Measurements from ENCODE around the gene C8G.

C8G gene

GRCh38 chr9:136944519-136945332, at the start of gene C8G, which contains the start of gene FBXW5:
Gene C8G, plus strand, starts transcription at chr9:136945243. Its CDS starts 78 bp downstream, at chr9:136945321.
Gene FBXW5, minus strand, starts transcription at chr9:136944738. Its CDS starts 655 bp downstream, at chr9:136944083.
- DNase-seq, result peak; percentile 97

DNA sequence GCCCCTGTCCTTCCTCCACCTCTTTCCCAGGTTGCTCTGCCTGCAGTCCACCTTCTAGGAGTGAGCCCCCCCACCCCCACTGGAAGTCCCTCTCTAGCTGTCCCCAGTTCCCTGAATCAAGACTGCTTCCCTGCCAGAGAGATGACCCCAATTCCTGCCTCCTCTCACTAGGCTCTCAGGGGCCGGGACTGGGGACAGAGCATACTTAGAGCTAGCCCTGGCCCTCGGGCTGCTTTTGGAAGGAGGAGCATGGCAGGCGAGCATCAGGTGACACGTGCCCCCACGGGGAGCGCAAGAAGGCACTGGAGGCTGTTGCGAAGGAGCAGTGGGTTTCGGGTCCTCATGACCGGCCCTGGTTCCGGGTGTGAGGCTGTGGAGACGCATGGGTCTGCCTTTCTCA, 49.0 kb upstream of the C8G start:
- DNase-seq, result no peak

GRCh38 chr9:136898483-136899100, 46.5 kb upstream of the C8G start:
- no peak for DNase-seq

GRCh38 chr9:136899196-136899595, 45.8 kb upstream of the C8G start:
- DNase-seq, result no peak

DNA sequence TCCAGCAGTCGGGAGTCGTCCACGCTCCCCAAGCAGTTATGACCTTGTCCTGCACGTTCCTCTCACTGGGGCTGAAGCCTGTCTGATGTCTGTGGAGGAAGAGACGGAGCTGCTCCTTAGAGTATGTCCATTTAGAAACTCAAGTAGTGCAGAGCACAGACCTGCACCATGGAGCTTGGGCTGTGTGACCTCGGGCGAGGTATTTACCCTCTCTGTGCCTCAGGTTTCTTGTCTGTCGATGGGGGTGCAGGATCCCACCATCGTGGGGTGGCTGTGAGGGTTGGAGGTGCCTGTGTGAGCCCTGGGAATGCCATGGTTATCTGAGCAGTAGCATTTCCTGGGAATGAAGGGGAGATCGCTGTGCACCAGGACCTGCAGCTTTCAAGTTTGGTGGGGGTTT, 44.5 kb upstream of the C8G start:
- DNase-seq, result no peak

GRCh38 chr9:136900988-136901515, 44.0 kb upstream of the C8G start:
- DNase-seq, result no peak

GRCh38 chr9:136901516-136902258, 43.4 kb upstream of the C8G start:
- peak; percentile 85 for DNase-seq

DNA sequence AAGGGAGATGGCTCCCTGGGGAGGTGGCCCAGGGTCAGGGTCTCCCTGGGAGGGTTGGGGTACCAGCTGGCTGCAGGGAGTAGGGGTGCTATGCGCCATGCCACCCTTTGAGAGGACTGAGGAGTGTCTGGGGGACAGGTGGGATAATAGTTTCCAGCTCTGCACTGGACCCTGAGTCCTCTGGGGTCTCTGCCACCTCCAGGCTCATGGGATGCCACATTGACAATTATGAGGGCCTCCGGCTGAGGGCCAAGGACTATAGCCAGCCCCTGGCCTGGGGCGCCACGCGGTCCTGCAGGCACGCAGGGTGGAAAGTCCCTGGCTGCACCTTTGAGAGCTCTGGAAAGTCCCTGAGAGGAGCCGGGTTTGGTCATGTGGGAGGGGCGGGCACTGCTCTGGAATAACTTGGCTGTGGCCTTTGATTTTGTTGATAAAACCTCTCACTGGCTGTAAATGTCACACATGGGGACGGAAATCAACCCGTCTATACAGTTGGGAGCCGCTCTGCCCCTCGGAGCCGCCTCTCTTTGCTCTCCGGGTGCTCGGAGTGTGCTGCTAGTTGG, 42.7 kb upstream of the C8G start:
- peak; percentile 92 for DNase-seq

- DNase-seq, result peak; percentile 37
These were observed 41.9 kb upstream of the C8G start for GRCh38 chr9:136903041-136903554.

- no peak for DNase-seq
These were observed 38.8 kb upstream of the C8G start for GRCh38 chr9:136906266-136906665.

DNA sequence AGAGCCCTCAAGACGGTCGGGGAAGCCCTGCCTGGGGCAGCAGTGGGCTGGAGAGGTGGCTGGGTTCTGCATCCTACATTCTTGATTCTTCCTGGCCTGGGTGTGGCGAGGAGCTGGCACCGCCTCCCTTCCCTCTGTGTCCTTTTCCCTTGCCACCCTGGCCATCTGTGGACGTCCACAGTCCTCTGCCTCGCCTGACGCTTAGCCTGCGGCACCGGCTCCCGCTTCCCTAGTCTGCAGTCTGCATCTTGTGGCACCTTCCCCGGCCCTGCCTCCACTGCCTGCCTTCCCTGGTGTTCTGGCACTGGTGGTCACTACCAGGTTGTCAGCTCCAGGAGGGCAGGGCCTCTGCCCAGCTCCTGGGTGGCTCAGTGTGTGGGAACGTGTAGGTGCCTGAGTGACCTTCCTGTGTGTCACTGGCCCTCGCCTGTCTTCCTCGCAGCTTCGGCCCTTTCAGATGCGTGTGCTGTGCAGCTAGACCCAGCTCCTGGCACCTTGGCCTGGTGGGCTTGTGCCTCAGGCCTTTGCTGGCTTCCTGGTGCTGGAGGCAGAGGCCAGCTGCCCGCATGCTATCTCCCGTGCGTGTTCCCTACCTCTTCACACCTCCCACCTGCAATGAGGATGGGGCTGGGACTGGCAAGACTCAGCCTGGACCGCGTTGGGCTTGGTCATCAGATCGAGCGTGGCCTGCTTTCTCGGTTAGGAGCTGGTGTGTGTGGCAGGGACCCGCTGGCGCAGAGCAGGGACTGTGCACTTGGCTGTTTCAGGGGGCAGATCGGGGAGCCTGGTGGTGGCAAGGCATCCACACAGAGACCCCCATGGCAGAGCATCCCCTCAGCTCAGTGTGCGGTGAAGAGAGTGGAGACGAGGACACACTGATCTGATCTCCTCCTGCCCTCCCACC, 37.8 kb upstream of the C8G start:
- DNase-seq, result no peak

- DNase-seq, result no peak
These were observed 34.7 kb upstream of the C8G start for GRCh38 chr9:136910197-136910900.

GRCh38 chr9:136910901-136911245, 34.2 kb upstream of the C8G start:
- no peak for DNase-seq

GRCh38 chr9:136913701-136914438, 31.2 kb upstream of the C8G start:
- no peak for DNase-seq

DNA sequence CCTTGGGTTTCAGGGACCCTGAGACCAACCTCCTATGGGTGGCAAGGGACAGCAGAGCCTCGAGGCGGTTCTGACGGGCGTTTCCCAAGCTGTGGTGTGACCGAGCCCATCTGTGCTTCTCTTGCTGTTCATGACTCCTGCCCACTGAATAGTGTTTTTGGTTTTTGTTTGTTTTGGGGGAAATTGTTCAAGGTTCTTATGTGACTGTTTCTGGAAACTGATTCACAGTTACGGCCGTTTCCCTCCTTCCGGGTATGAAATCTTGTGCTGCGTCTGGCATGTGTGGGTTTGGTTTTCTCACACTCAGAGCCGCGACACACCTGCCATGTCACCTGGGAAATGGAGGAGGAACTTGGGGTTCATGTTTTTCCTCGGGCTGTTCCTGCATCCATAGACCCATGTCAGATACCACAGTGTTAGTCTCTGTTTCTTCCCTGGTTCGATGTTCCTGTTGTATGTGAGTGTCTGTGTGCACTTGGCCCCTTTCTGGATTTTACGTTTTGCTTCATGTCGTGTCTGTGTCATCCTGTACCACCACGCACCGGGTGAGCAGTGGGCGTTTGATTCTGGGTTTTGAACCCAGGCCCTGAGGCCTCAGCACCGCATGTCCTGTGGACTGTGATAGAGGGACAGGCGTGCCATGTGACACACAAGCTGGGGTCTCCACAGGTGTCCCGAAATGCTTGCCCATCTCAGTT, 29.3 kb upstream of the C8G start:
- no peak for DNase-seq

GRCh38 chr9:136916330-136917184, 28.5 kb upstream of the C8G start:
- no peak for DNase-seq

GRCh38 chr9:136917902-136918301, 27.1 kb upstream of the C8G start:
- no peak for DNase-seq

DNA sequence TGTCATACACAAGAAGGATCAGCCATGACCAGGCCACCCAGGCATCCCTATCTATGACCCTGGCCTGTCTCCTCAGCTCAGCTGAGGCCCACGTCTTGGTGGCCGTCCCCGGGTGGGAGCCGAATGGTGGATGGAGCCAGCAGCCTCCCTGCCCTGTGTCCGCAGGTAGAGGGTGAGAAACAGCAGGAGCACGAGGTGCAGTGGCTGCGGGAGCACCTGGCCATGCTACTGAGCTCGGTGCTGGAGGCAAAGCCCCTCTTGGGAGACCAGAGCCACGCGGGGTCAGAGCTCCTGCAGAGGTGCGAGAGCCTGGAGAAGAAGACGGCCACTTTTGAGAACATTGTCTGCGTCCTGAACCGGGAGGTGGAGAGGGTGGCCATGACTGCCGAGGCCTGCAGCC, 25.0 kb upstream of the C8G start:
- DNase-seq, result no peak

DNA sequence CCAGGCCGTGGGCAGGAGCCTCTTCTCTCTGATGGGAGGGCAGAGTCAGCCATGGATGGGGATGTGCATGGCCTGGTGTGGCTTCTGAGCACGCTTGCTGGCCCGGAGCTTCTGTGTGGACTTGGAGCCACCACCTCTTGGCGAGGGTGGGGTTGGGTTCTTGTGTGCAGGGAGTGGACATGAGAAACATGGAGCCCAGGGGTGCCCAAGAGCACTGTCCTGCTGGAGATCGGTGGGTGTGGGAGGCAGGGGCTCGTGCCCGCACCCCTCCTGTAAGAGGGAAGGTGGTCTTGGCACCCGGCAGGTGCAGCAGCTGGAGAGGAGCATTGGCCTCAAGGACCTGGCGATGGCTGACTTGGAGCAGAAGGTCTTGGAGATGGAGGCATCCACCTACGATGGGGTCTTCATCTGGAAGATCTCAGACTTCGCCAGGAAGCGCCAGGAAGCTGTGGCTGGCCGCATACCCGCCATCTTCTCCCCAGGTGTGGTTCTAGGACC, 24.3 kb upstream of the C8G start:
- DNase-seq, result no peak
